GM21526 (cell line): ENCODE data around the gene RAB11FIP2.

ENCODE experiments used
- ATAC-seq: cut with Tn5 transposase; IDR thresholded peaks from one replicate; pipeline ENCODE4 v1.9.1; 2021; ENCODE audit warnings: moderate library complexity; ENCODE audit not compliant: unreplicated experiment, low FRiP score

The RAB11FIP2 gene

DNA sequence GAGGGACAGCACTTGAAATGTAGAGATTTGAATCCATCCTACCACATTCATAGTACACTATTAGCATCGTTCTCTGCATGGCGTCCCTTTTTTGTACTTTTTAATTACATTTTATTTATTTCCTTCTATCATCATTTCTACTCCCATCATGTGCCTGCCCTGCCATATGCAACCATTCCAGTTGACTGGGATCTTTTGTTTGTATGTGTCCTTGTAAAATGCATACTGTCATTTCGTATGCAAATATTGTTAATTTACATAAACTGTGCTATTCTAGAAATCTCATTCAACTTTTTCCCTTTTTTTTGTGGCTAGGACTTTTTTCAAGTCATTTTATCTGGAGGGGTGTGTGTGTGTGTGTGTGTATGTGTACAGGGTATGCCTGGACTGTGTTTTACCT lies 57.9 kb downstream of the RAB11FIP2 start:
- no peak for ATAC-seq

DNA sequence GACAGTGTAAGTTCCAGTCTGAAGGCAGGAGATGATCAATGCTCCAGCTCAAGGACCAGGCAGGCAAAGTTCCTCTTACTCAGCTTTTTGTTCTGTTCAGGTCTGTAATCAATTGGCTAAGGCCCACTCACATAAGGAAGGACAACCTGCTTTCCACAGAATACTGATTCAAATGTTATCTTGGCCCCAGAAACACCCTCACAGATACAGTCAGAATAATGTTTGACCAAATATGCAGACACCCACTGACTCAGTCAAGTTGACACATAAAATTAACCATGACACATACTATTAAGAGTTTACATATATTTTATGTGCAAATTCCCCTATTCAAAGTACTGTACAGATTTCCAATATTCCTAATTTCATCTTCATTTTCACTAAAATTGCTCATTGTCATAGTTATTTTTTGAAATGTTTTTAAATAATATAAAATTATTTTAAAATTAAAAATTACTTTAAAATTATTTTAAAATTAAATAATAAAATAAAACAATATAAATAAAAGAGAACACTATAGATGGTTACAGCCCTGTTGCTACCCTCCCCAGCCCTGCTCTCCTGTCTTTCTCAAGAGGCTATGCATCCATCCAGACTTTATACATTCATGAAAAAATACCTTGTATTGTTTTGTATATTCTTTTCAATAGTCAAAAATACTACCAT lies 59.4 kb downstream of the RAB11FIP2 start:
- no peak for ATAC-seq

DNA sequence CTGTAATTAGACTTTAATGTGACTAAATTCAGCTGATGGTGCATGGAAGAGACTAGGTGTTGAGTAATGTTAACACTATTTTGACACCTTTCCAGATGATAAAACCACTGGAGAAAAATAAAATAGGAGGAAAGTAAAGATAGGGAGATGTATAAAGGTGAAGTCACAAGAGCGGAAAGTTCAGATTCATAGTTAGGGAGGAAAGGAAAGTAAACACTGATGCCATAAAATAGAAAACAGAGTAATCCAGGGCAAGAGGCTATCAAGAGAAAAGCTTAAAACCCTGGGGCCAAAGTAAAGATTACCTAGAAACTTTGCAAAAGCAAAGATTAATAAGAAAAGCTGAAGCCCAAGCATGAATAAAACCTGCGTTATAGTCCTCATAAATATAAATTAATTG lies 62.8 kb downstream of the RAB11FIP2 start:
- ATAC-seq = no peak

DNA sequence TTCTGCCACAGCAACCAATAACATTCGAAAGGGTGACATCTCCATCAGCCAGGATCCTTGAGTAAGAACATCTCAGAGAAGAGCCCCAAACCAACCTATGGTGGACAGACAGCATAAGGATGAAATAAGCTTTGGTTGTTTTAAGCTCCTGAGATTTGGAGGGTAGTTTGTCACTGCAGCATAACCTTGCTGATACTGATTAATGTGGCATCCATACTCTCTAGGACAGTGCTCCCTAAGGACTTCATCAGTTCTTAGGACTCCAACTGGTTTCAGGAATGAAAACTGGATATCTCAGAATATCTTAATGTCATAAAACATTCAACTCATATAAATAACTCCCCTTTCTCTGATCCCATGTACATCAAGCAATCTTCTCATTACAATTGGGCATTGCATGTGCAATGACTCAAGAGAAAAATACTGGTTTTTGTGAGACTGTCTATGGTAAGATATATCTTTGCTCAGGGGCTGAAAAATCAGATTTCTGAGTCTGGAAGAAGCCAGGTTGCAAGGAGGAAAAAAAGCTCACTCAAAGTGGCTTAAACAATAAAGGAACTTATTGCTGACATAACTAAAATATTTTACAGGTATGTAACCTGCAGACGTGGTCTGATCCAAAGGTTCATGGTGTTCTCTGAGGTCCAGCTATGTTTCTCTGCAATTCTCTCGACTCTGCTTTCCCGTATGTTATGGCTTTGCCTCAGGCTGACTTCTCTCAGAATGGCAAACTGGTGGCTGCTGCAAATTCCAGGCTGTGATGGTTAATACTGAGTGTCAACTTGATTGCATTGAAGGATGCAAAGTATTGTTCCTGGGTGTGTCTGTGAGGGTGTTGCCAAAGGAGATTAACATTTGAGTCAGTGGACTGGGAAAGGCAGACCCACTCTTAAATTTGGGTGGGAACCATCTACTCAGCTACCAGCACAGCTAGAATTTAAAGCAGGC lies 65.7 kb downstream of the RAB11FIP2 start:
- ATAC-seq = no peak

DNA sequence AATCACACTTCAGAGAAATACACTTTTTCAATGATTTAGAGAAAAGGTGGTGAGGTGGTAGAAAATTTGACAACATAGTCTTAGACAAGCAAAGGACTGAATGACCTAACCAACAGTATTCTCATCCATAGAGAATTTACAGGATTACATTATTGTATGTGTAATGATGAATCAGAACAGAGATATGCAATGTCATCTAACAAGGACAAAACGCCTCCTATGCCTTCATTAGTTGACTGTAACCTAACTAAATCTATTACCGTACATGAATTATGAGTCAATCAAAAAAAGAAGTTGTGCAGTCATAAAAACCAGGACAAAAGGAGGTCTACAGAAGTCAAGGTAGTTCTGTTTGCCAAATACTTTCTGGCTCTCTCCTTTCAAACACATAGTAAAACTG lies 66.5 kb downstream of the RAB11FIP2 start:
- no peak for ATAC-seq

DNA sequence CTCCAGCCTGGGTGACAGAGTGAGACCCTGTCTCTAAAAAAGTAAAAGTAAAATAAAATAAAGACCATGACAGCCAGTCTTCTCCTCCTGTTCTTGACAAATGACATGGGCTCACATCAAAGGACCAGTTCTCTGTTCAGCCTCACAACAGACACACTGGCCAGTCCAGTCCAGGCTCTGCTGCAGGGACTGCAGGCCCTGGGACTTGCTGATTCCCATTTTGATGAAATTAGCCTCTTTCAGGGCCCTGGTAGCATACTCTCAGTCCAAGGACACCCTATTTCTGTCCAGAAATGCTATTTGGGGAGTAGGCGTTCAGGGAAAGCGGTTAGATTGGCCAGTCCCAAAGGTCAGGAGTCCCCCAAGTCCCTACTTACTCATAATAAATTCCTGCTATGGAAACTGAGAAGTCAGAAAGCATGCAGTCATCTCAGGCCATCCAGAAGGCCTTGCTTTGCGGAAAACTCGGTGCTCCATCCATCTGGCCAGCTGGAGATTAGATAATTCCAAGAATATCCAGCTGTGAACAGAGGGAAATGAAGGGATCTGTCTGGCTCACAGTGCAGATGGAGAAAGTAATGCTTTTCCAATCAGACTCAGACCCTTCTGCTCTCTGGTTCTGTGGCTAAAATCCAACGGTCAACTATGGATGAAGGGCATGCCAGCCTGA lies 74.4 kb downstream of the RAB11FIP2 start:
- ATAC-seq = no peak

DNA sequence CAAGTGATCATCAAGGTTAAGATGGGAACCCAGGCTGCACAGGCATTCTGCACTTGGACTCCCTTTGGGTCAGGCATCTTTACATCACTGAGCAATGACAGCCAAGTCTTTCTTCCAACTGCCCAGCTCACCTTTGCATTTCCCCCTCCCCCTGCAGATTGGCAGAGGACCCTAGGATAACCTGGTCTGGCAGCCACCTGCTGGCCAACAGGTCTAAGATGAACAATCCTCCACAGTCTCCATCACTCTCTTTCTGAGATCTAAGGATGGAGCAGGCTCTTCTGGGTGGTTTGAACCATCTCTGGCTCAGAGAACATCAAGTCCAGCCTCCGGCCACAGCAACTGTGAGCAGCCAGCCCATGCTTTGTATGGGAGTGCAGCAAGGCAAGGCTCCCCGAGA lies 75.8 kb downstream of the RAB11FIP2 start:
- ATAC-seq = no peak

DNA sequence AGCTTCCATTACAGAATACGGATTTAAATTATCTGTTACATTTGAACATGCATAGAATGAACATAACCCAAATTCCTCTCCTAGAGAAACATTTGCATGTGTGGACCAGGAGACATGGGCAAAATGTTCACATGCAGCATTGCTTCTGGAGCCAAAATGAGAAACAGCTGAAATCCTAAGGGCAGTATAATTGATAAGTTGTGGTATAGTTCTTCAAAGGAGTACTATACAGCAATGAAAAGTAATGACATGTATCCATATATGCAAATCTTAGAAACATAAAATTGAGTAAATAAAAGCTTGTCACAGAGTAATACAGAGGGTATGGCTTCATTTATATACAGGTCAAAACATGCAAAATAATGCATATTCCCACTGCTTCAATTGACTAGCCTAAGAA lies 77.1 kb downstream of the RAB11FIP2 start:
- no peak for ATAC-seq

DNA sequence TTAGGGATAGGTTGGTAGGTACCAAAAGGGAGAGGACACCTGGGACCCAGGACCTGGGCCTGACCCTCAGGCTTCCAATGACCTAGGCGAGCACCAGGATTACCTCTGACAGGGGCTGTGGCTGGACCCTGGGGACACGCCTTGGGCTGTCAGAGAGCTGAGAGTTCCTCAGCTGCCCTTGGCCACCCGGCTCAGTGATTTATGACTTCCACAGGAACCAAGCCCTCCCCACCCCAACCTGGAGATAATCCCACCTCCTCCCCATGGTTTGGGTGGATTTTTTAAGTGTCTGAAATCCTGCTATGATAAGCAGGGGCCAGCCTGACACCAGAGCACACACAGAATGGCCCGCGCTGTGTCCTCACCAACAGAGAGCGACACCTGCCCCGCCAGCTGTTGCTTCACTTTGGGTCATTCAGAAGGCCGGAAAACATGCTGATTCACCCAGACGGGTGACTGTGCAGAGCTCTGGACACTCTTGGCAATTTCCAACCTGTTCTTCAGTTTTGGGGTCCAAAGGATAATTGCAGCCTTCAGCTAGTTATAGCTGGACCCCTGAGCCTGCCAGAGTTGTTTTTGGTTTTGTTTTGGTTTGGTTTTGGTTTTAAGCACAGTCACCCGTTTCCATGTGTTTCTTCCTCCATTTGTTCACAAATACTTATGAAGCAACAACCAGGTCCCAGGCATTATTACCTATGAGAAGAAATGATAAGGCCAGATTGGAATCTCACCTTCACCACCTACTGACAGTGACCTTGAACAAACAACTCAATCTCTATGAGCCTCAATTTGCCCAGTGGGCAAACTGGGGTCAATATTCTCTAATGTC lies 78.2 kb downstream of the RAB11FIP2 start:
- ATAC-seq = no peak

DNA sequence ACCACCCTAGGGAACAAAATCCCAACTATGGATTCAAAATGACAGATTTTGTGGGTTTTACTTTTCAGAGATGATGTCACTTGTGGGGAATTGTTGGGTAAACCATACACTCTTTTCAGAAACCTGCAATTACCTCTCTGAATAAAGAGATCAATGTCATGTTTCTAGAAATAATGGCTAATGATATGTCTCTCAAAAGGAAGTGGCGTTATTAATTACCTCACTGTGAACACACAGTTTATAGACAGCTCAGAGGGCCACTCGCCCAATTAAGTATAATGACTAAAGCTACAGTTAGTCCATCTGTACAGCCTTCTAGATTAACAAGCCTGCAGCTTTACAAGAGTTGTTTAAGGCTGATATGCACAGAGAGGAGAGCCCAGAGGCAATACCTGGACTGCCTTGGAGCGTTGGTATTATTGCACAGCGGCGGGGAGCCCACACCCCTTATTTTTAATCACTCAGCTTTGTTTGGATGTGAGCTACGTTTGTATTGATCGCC lies 79.5 kb downstream of the RAB11FIP2 start:
- no peak for ATAC-seq

DNA sequence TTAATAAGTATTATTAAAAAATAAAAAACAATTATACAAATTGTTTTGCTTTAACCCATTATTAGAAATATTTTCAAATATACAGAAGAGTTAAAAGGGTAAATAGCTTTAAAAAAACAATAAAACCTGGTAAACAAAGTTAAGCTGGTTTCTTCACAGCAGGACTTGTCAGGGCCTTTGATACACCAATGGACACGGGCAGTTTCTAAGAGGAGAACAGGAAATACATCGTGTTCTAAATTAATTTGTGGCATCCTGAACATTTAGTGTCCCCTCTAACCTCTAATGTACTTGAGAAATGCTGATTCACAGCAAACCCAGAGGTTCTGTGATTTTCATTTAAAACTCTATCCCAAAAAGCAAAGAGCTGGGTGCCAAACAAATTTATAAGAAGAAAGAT lies 80.8 kb downstream of the RAB11FIP2 start:
- ATAC-seq = no peak

DNA sequence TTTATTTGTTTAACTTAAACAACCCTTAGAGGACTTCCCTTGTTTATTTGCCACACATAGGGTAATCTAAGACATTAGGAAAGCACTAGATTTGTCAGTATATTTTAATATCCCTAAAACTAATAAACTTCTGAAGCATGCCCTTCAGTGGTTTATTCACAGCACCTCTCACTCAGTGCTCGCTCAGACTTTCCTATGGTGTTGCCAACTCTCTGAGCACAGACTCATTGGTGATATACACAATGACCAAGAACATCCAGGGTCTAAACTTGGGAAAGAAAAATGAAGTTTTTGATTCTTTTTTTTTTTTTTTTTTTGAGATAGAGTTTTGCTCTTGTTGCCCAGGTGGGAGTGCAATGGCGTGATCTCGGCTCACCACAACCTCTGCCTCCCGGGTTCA lies 82.2 kb downstream of the RAB11FIP2 start:
- ATAC-seq = no peak

DNA sequence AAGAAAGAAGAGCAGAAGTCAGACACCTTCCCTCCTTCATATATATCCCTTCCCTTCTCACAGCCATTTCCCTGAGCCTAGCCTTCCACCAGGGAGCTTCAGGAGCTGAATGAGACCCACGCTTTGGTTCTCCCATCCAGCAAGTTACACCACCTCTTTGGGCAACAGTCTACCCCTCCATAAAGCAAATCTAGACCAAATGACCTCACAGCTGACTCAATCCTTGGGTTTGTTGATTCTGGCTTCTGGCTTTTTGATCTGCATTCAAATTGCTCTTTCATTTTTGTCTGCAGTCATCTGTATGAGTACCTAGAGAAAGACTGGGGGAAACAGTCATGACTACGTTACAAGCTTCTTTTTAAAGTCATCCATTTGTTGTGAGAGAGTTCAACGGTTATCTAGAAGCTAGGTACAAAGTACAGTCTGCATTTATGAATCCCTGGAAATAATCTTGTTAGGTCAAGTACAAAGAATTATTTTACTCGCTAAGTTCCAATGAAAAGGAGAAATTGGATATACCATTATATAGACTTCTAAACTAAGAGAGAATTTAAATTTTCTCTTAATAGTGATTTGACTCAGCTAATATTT lies 86.3 kb downstream of the RAB11FIP2 start:
- ATAC-seq = no peak

DNA sequence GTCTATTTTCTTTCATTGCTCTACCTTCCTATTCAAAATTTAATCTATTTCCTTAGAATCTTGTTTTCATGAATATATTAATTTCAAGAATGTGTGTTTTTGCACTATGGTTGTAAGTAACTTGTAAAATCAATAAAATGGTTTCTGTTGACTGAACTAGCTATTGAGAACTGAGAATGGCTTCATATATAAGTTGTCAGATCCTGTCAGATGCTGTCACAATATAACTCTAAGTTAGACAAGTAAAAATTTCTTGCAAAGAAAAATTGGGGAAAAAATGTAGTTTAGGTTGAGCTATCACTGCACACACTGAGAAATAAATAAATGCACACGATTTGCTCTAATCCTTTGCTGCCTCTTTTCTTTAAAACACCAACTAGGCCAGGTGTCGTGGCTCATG lies 89.8 kb downstream of the RAB11FIP2 start:
- no peak for ATAC-seq

DNA sequence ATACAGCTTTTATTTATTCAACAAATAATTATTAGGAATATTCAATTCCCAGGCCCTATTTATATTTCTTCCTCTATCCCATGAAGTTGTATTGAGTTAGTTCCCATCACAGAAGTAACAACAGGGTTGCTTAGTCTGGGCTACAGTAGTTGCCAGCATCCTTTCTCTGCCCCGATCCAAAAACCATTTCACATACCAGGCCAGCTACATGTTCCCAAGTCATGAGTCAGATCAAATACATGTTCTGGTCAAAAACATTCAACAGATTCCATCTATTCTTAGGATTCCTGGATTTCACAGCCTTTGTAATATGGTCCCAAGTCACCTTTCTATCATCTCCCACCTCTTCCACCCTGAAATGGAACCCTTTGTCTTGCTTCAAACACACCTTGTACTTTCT lies 91.6 kb downstream of the RAB11FIP2 start:
- ATAC-seq = no peak
